CD14-positive monocyte (primary cell): ENCODE measurements around the gene DSTYK. TPM values are rescaled to one million over a fixed set of nuclear protein-coding genes. Genes with fewer than 3 reads are reported as not detected.
"Not testable (repeated sequence)": the region's sequence is repeated elsewhere in the genome, so short reads cannot be mapped to it uniquely, and the experiment has no call there.

Source experiments
- DNase-seq, 3 donors: peaks; one replicate each; pipeline ENCODE4 v3.0.0-alpha.2; 2011 to 2022
- H2AFZ ChIP-seq: 2 replicates; pipeline ENCODE4 v1.6.0; 2012; ENCODE audit warnings: mild to moderate bottlenecking, low read depth, low read length, inconsistent platforms; ENCODE audit not compliant: insufficient read depth, poor library complexity, severe bottlenecking
- H3K27ac ChIP-seq, 2 donors: 1 replicate in 1 of 2; 2 replicates in 1 of 2; pipeline ENCODE4 v1.5.1; 2012 to 2013; ENCODE audit warnings: low read length in 2 of 2, control low read depth in 1 of 2, inconsistent platforms in 1 of 2, low read depth in 1 of 2, mild to moderate bottlenecking in 1 of 2
- H3K27me3 ChIP-seq, 2 donors: one replicate each; pipeline versions ENCODE4 v1.6.0 to v1.6.1; 2011 to 2013; ENCODE audit warnings: low read length in 2 of 2; ENCODE audit not compliant: control insufficient read depth in 2 of 2, insufficient read depth in 2 of 2
- H3K36me3 ChIP-seq, 2 donors: replicated peaks in 1 of 2; 1 replicate in 1 of 2; 2 replicates in 1 of 2; pipeline versions ENCODE4 v1.5.1 to v1.6.1; 2012 to 2013; ENCODE audit warnings: low read length in 2 of 2, control low read depth in 1 of 2, inconsistent platforms in 1 of 2, mild to moderate bottlenecking in 1 of 2; ENCODE audit not compliant: insufficient read depth in 2 of 2, control insufficient read depth in 1 of 2
- H3K4me1 ChIP-seq, 2 donors: 1 replicate in 1 of 2; 2 replicates in 1 of 2; pipeline versions ENCODE4 v1.5.1 to v1.6.1; 2012 to 2013; ENCODE audit warnings: low read length in 2 of 2, control low read depth in 1 of 2, inconsistent platforms in 1 of 2, mild to moderate bottlenecking in 1 of 2, moderate library complexity in 1 of 2; ENCODE audit not compliant: insufficient read depth in 2 of 2, control insufficient read depth in 1 of 2
- H3K4me2 ChIP-seq: replicated peaks from 2 replicates; pipeline ENCODE3; 2012; ENCODE audit warnings: low read length, moderate library complexity, mild to moderate bottlenecking; ENCODE audit not compliant: poor library complexity, severe bottlenecking; ENCODE audit errors: extremely low read depth
- H3K4me3 ChIP-seq, 3 experiments: fragments of 200-600 bp in 1 of 3; sonication (generic) in 1 of 3; replicated peaks in 1 of 3; 1 replicate in 2 of 3; 2 replicates in 1 of 3; pipeline ENCODE4 v1.5.1; 2011 to 2013; ENCODE audit warnings: low read length in 3 of 3, mild to moderate bottlenecking in 3 of 3, control low read depth in 2 of 3, low read depth in 2 of 3, inconsistent platforms in 1 of 3, moderate library complexity in 1 of 3
- H3K79me2 ChIP-seq: 2 replicates; pipeline ENCODE4 v1.6.0; 2012; ENCODE audit warnings: mild to moderate bottlenecking, control low read depth, inconsistent platforms, low read length, moderate library complexity; ENCODE audit not compliant: insufficient read depth
- H3K9ac ChIP-seq: 2 replicates; pipeline ENCODE4 v1.6.0; 2017; ENCODE audit warnings: low read length, mild to moderate bottlenecking; ENCODE audit not compliant: insufficient read depth, poor library complexity, severe bottlenecking
- H3K9me3 ChIP-seq, 2 donors: replicated peaks in 1 of 2; 1 replicate in 1 of 2; 2 replicates in 1 of 2; pipeline versions ENCODE4 v1.5.1 to v1.6.1; 2012 to 2013; ENCODE audit warnings: low read length in 2 of 2, control low read depth in 1 of 2; ENCODE audit not compliant: control insufficient read depth in 1 of 2, insufficient read depth in 1 of 2
- H4K20me1 ChIP-seq: 2 replicates; pipeline ENCODE4 v1.6.0; 2012; ENCODE audit warnings: mild to moderate bottlenecking, low read length, control low read depth, moderate library complexity; ENCODE audit not compliant: insufficient read depth
- H3K27ac Mint-ChIP-seq, 7 donors: one replicate each; pipeline ENCODE4 v1.8.0; 2020; ENCODE audit warnings: mild to moderate bottlenecking in 7 of 7, mixed read lengths in 7 of 7, moderate library complexity in 6 of 7, inconsistent platforms in 2 of 7
- H3K27me3 Mint-ChIP-seq, 3 donors: one replicate each; pipeline ENCODE4 v1.8.0; 2021 to 2022; ENCODE audit warnings: low read depth in 3 of 3, mild to moderate bottlenecking in 3 of 3, mixed read lengths in 3 of 3, moderate library complexity in 3 of 3, inconsistent platforms in 1 of 3
- H3K36me3 Mint-ChIP-seq, 2 donors: one replicate each; pipeline ENCODE4 v1.8.0; 2020; ENCODE audit warnings: mixed read lengths in 2 of 2, inconsistent platforms in 1 of 2, mild to moderate bottlenecking in 1 of 2
- H3K4me1 Mint-ChIP-seq: one replicate; pipeline ENCODE4 v1.8.0; 2020; ENCODE audit warnings: mild to moderate bottlenecking, mixed read lengths
- H3K4me3 Mint-ChIP-seq, 2 donors: one replicate each; pipeline ENCODE4 v1.8.0; 2020; ENCODE audit warnings: mild to moderate bottlenecking in 2 of 2, mixed read lengths in 2 of 2, moderate library complexity in 1 of 2
- H3K9me3 Mint-ChIP-seq, 7 donors: one replicate each; pipeline ENCODE4 v1.8.0; 2020 to 2022; ENCODE audit warnings: mixed read lengths in 7 of 7, mild to moderate bottlenecking in 6 of 7, moderate library complexity in 6 of 7, inconsistent platforms in 2 of 7
- WGBS: methylation state at CpG from one replicate; pipeline ENCODE4 v1.1.5; 2013; ENCODE audit warnings: missing lambda C conversion rate; ENCODE audit not compliant: insufficient coverage; 5-methylcytosine and 5-hydroxymethylcytosine counted together
- intact Hi-C, 2 donors: fragments of 100-400 bp; cut with micrococcal nuclease; formaldehyde crosslinking; loops; one replicate each; pipeline versions ENCODE4 v1.15.0 to v1.15.1; 2023
- polyA plus RNA-seq, 3 donors: library from polyadenylated mRNA; depleted of rRNA in 1 of 3; unstranded in 2 of 3; stranded (reverse) in 1 of 3; fragments of 300-500 nt in 2 of 3; fragments of >200 nt in 1 of 3; fragmentation: Illumina TruSeq in 2 of 3; gene quantifications; 1 replicate in 2 of 3; 2 replicates in 1 of 3; pipeline ENCODE4 v1.2.3, GENCODE V29; 2012 to 2021
- TF ChIP-seq, protein P1 (sequence below): fragments of 200-600 bp; IDR thresholded peaks from one replicate; pipeline ENCODE4 v1.8.0; 2022; ENCODE audit warnings: antibody characterized with exemption, mild to moderate bottlenecking

Gene DSTYK
- polyA plus RNA-seq, 3 donors, result 2.9 to 6.5 (median 3.8) TPM

- intact Hi-C loops, result no loop called here
- peaks cover 19% of the 10 kb centered on the region for H3K4me1 Mint-ChIP-seq
- H3K27ac Mint-ChIP-seq, result no peak overlapping the region
Measured at GRCh38 chr1:205236526-205236925, 25.0 kb upstream of the DSTYK start.

DNA sequence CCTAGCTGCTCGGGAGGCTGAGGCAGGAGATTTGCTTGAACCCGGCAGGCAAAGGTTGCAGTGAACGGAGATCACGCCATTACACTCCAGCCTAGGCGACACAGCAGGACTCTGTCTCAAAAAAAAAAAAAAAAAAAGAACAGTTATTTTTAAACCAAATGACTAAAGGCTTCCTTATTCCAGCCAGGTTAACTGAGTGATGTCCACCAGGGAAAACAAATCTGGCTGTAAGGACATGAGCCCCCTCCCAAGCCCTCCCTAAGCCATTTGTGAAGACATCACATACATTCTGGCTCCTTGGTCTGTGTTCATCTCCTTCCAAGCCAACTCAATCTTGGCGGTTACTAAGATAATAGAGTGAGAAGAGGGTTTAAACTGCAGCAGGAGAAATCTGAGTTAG lies 24.4 kb upstream of the DSTYK start:
- Mint-ChIP-seq H3K27me3 (peaks cover 0 to 5% (median 4%) of the 10 kb centered on the region in 3 donors), H3K27ac (no peak overlapping the region), H3K4me3 (no peak overlapping the region), H3K4me1 (peaks cover 19% of the 10 kb centered on the region), H3K9me3 (no peaks in the 10 kb centered on the region), H3K36me3 (no peaks in the 10 kb centered on the region)
- Histone ChIP-seq H4K20me1 (no peaks in the 10 kb centered on the region), H3K4me3 (no peak overlapping the region), H3K9ac (no peak overlapping the region), H3K4me2 (no peak overlapping the region), H3K36me3 (no peaks in the 10 kb centered on the region), H3K9me3 (no peaks in the 10 kb centered on the region), H3K27me3 (no peaks in the 10 kb centered on the region), H3K27ac (no peak overlapping the region), H2AFZ (no peak overlapping the region), H3K79me2 (no peaks in the 10 kb centered on the region), H3K4me1 (peaks cover 12 to 16% of the 10 kb centered on the region in 2 donors)
- intact Hi-C loops, result no loop called here
- DNase-seq, result no peak
- TF ChIP-seq, protein P1, sequence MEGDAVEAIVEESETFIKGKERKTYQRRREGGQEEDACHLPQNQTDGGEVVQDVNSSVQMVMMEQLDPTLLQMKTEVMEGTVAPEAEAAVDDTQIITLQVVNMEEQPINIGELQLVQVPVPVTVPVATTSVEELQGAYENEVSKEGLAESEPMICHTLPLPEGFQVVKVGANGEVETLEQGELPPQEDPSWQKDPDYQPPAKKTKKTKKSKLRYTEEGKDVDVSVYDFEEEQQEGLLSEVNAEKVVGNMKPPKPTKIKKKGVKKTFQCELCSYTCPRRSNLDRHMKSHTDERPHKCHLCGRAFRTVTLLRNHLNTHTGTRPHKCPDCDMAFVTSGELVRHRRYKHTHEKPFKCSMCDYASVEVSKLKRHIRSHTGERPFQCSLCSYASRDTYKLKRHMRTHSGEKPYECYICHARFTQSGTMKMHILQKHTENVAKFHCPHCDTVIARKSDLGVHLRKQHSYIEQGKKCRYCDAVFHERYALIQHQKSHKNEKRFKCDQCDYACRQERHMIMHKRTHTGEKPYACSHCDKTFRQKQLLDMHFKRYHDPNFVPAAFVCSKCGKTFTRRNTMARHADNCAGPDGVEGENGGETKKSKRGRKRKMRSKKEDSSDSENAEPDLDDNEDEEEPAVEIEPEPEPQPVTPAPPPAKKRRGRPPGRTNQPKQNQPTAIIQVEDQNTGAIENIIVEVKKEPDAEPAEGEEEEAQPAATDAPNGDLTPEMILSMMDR, result no peak
- 100% methylated on average over 2 of the region's 6 CpGs for WGBS

More at GRCh38 chr1:205236526-205236925, 25.0 kb upstream of the DSTYK start:
- 90% methylated on average over 8 of the region's 8 CpGs for WGBS
- Histone ChIP-seq H4K20me1 (no peaks in the 10 kb centered on the region), H3K27ac (no peak overlapping the region), H3K9me3 (no peaks in the 10 kb centered on the region), H2AFZ (no peak overlapping the region), H3K27me3 (no peaks in the 10 kb centered on the region), H3K9ac (no peak overlapping the region), H3K4me3 (no peak overlapping the region), H3K4me2 (no peak overlapping the region), H3K36me3 (no peaks in the 10 kb centered on the region), H3K4me1 (peaks cover 12 to 16% of the 10 kb centered on the region in 2 donors), H3K79me2 (no peaks in the 10 kb centered on the region)
- Mint-ChIP-seq H3K4me3 (no peak overlapping the region), H3K27me3 (peaks cover 0 to 4% (median 2%) of the 10 kb centered on the region in 3 donors), H3K36me3 (no peaks in the 10 kb centered on the region), H3K9me3 (no peaks in the 10 kb centered on the region)
- TF ChIP-seq, protein P1, result no peak
- no peak for DNase-seq

- H3K4me2 ChIP-seq, H3K9ac ChIP-seq, H3K36me3 Mint-ChIP-seq, H3K27ac Mint-ChIP-seq, H3K9me3 ChIP-seq, H3K4me3 Mint-ChIP-seq, H3K36me3 ChIP-seq, H4K20me1 ChIP-seq, H3K4me3 ChIP-seq, H2AFZ ChIP-seq, H3K27ac ChIP-seq, DNase-seq, intact Hi-C loops, H3K79me2 ChIP-seq, H3K9me3 Mint-ChIP-seq: not testable (repeated sequence)
- Mint-ChIP-seq H3K27me3 (peaks cover 18 to 23% (median 22%) of the 10 kb centered on the region in 3 donors), H3K4me1 (peaks cover 34% of the 10 kb centered on the region)
- H3K4me1 ChIP-seq, result peaks cover 22 to 25% of the 10 kb centered on the region in 2 donors
- peaks cover 8 to 15% of the 10 kb centered on the region in 2 donors for H3K27me3 ChIP-seq
- 93% methylated on average over 3 of the region's 7 CpGs for WGBS
Measured at GRCh38 chr1:205233986-205234385, 22.5 kb upstream of the DSTYK start.
